ENCODE results near the gene PTCD3.

DNA sequence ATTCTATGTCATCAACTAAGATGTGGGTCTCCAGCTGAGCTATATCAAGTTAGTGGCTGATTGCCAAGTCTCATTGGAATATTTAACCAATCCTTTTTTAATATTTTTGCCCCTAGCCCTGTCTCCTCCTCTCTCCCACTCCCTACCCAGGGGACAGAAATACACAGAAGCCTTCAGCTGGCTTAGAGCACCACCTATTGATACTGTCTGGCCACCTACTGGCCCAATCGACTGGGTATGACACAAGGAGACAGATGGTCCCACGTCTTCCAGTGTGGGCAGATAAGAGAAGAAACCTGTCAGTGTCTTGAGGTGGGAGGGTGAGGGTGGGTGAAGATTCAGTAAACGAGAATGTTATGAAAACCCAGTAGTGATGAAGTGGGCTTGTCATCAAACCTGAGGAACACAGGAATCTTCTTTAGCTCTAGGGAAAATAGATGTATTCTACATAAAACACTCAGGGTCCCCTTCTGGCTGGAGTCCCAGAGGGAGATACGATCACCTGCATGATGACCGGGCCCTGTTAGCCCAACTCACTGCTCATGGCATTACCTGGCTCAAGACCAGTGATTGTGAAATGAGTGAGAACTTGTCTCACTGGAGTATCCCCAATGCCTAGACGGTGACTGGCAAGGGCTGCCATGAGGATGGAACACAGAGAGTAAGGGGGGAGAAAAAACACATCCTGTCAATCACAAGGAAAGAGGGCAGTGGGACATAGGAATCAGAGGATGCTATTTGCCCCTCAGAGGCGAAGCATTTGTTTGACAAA is 27.1 kb upstream of the PTCD3 start:
- TF ChIP-seq POLR2A (IDR thresholded peaks at IDR 0.05; ENCODE audit: low read depth, low read length), result no peak
- TF ChIP-seq RCOR1 (IDR thresholded peaks at IDR 0.05; ENCODE audit: insufficient replicate concordance, low read length), result no peak
- no peak for TF ChIP-seq MXI1 (IDR thresholded peaks at IDR 0.05; ENCODE audit: borderline replicate concordance, low read depth, low read length)
- peak; percentile 69 for TF ChIP-seq CTCF (conservative IDR thresholded peaks at IDR 0.05; ENCODE audit: low read depth, low read length)
- peak; percentile 58 for TF ChIP-seq SMC3 (IDR thresholded peaks at IDR 0.05; ENCODE audit: low read depth, low read length)
- TF ChIP-seq BHLHE40 (IDR thresholded peaks at IDR 0.05; ENCODE audit: low read depth, low read length), result no peak
- peak; percentile 73 for TF ChIP-seq RAD21 (IDR thresholded peaks at IDR 0.05; ENCODE audit: low read length)
- no peak for TF ChIP-seq FOS (IDR thresholded peaks at IDR 0.05; ENCODE audit: low read depth, low read length)
- no peak for TF ChIP-seq RFX5 (IDR thresholded peaks at IDR 0.05; ENCODE audit: low read depth, low read length)
- TF ChIP-seq MAFK (IDR thresholded peaks at IDR 0.05; ENCODE audit: low read depth, low read length), result no peak
- TF ChIP-seq, protein P1, sequence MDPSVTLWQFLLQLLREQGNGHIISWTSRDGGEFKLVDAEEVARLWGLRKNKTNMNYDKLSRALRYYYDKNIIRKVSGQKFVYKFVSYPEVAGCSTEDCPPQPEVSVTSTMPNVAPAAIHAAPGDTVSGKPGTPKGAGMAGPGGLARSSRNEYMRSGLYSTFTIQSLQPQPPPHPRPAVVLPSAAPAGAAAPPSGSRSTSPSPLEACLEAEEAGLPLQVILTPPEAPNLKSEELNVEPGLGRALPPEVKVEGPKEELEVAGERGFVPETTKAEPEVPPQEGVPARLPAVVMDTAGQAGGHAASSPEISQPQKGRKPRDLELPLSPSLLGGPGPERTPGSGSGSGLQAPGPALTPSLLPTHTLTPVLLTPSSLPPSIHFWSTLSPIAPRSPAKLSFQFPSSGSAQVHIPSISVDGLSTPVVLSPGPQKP (IDR thresholded peaks at IDR 0.05; ENCODE audit: borderline replicate concordance, low read depth, low read length), result no peak
- no peak for TF ChIP-seq MAZ (IDR thresholded peaks at IDR 0.05; ENCODE audit: borderline replicate concordance, low read depth, low read length)
- TF ChIP-seq CEBPB (IDR thresholded peaks at IDR 0.05; ENCODE audit: low read depth, low read length), result peak; percentile 33; the same call in 1 of the 2 replicates
